ENCODE results near the gene ARIH1.

The ARIH1 gene

GRCh38 chr15:72487070-72487797 lies 13.1 kb downstream of the ARIH1 start:
- no peak for DNase-seq

- DNase-seq: no peak
Measured at GRCh38 chr15:72488558-72488957, 14.4 kb downstream of the ARIH1 start.

GRCh38 chr15:72489943-72490554 lies 15.9 kb downstream of the ARIH1 start:
- DNase-seq: no peak

GRCh38 chr15:72491768-72492167 lies 17.6 kb downstream of the ARIH1 start:
- no peak for DNase-seq

- DNase-seq: no peak
Measured at GRCh38 chr15:72492733-72493132, 18.6 kb downstream of the ARIH1 start.

- DNase-seq: no peak
Measured at GRCh38 chr15:72493220-72493619, 19.1 kb downstream of the ARIH1 start.

GRCh38 chr15:72495007-72495406 lies 20.9 kb downstream of the ARIH1 start:
- DNase-seq: no peak

GRCh38 chr15:72496783-72497182 lies 22.7 kb downstream of the ARIH1 start:
- no peak for DNase-seq

- DNase-seq: no peak
Measured at GRCh38 chr15:72497402-72497801, 23.3 kb downstream of the ARIH1 start.

- DNase-seq: no peak
Measured at GRCh38 chr15:72502220-72502809, 28.2 kb downstream of the ARIH1 start.

- no peak for DNase-seq
Measured at GRCh38 chr15:72503147-72503546, 29.0 kb downstream of the ARIH1 start.

GRCh38 chr15:72507402-72508092 lies 33.4 kb downstream of the ARIH1 start:
- DNase-seq: no peak

GRCh38 chr15:72509484-72509883 lies 35.4 kb downstream of the ARIH1 start:
- DNase-seq: no peak

GRCh38 chr15:72511536-72511935 lies 37.4 kb downstream of the ARIH1 start:
- DNase-seq: no peak

GRCh38 chr15:72515591-72516389 lies 41.7 kb downstream of the ARIH1 start:
- peak; percentile 39 for DNase-seq

GRCh38 chr15:72516777-72517176 lies 42.6 kb downstream of the ARIH1 start:
- no peak for DNase-seq

- DNase-seq: no peak
Measured at GRCh38 chr15:72521682-72522081, 47.6 kb downstream of the ARIH1 start.

GRCh38 chr15:72532991-72533601 lies 59.0 kb downstream of the ARIH1 start:
- no peak for DNase-seq

GRCh38 chr15:72534523-72534922 lies 60.4 kb downstream of the ARIH1 start:
- no peak for DNase-seq

- no peak for DNase-seq
Measured at GRCh38 chr15:72535911-72536310, 61.8 kb downstream of the ARIH1 start.

- no peak for DNase-seq
Measured at GRCh38 chr15:72536506-72536905, 62.4 kb downstream of the ARIH1 start.

GRCh38 chr15:72538931-72539330 lies 64.8 kb downstream of the ARIH1 start:
- no peak for DNase-seq
